ENCODE data around the gene BDH1. TPM values are rescaled to one million over a fixed set of nuclear protein-coding genes. Genes with fewer than 3 reads are reported as not detected.

The BDH1 gene
- total and polyA plus RNA-seq, 2 of the 13 experiments (the other 11 are each of a cell fraction or from before 2014, with no cell fraction given): 21.2 to 71.9 TPM

GRCh38 chr3:197520311-197521276, 35.2 kb downstream of the BDH1 start (continued):
- TF ChIP-seq ZNF609 (CRISPR knock-in tag; IDR thresholded peaks at IDR 0.05; ENCODE audit: borderline replicate concordance) (0 out of 2 replicates have a peak, but pooled peaks have one; percentile 14), RBFOX2 (IDR thresholded peaks at IDR 0.05; ENCODE audit: low read depth, low read length) (peak; percentile 59), NR2C2 (CRISPR knock-in tag; IDR thresholded peaks at IDR 0.05; ENCODE audit: borderline replicate concordance) (peak; percentile 37; the same call in 1 of the 2 replicates), GPN1 (CRISPR knock-in tag; IDR thresholded peaks at IDR 0.05; ENCODE audit: borderline replicate concordance) (no peak), ATF1 (CRISPR knock-in tag; IDR thresholded peaks at IDR 0.05) (no peak), ELF4 (CRISPR knock-in tag; IDR thresholded peaks at IDR 0.05; ENCODE audit: borderline replicate concordance) (no peak), ZNF747 (CRISPR knock-in tag; IDR thresholded peaks at IDR 0.05; ENCODE audit: borderline replicate concordance) (no peak; the same call in 1 of the 2 replicates), ZNF83 (CRISPR knock-in tag; IDR thresholded peaks at IDR 0.05; ENCODE audit: borderline replicate concordance) (0 out of 2 replicates have a peak, but pooled peaks have one; percentile 46), MTA1 (CRISPR knock-in tag; IDR thresholded peaks at IDR 0.05; ENCODE audit: borderline replicate concordance) (peak; percentile 72; the same call in 1 of the 2 replicates), MTA3 (CRISPR knock-in tag; IDR thresholded peaks at IDR 0.05) (no peak), ZFP36L2 (CRISPR knock-in tag; IDR thresholded peaks at IDR 0.05) (no peak), ZNF589 (CRISPR knock-in tag; conservative IDR thresholded peaks at IDR 0.05) (no peak), HMGA1 (CRISPR knock-in tag; conservative IDR thresholded peaks at IDR 0.05) (no peak), ZNF549 (CRISPR knock-in tag; IDR thresholded peaks at IDR 0.05) (no peak), CC2D1A (CRISPR knock-in tag; IDR thresholded peaks at IDR 0.05) (no peak), ZNF253 (CRISPR knock-in tag; IDR thresholded peaks at IDR 0.05; ENCODE audit: borderline replicate concordance) (no peak), SAFB2 (CRISPR knock-in tag; IDR thresholded peaks at IDR 0.05; ENCODE audit: borderline replicate concordance, low read depth) (no peak), ZEB1 (IDR thresholded peaks at IDR 0.05; ENCODE audit: insufficient replicate concordance, low read depth) (no peak), MLX (CRISPR knock-in tag; IDR thresholded peaks at IDR 0.05) (no peak)
- TF ChIP-seq, protein P1, sequence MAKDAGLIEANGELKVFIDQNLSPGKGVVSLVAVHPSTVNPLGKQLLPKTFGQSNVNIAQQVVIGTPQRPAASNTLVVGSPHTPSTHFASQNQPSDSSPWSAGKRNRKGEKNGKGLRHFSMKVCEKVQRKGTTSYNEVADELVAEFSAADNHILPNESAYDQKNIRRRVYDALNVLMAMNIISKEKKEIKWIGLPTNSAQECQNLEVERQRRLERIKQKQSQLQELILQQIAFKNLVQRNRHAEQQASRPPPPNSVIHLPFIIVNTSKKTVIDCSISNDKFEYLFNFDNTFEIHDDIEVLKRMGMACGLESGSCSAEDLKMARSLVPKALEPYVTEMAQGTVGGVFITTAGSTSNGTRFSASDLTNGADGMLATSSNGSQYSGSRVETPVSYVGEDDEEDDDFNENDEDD (CRISPR knock-in tag; IDR thresholded peaks at IDR 0.05; ENCODE audit: borderline replicate concordance): no peak; the same call in 1 of the 2 replicates
- TF ChIP-seq, protein P2, sequence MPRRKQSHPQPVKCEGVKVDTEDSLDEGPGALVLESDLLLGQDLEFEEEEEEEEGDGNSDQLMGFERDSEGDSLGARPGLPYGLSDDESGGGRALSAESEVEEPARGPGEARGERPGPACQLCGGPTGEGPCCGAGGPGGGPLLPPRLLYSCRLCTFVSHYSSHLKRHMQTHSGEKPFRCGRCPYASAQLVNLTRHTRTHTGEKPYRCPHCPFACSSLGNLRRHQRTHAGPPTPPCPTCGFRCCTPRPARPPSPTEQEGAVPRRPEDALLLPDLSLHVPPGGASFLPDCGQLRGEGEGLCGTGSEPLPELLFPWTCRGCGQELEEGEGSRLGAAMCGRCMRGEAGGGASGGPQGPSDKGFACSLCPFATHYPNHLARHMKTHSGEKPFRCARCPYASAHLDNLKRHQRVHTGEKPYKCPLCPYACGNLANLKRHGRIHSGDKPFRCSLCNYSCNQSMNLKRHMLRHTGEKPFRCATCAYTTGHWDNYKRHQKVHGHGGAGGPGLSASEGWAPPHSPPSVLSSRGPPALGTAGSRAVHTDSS (CRISPR knock-in tag; conservative IDR thresholded peaks at IDR 0.05): no peak
